ENCODE results near the gene SPATA45.

DNA sequence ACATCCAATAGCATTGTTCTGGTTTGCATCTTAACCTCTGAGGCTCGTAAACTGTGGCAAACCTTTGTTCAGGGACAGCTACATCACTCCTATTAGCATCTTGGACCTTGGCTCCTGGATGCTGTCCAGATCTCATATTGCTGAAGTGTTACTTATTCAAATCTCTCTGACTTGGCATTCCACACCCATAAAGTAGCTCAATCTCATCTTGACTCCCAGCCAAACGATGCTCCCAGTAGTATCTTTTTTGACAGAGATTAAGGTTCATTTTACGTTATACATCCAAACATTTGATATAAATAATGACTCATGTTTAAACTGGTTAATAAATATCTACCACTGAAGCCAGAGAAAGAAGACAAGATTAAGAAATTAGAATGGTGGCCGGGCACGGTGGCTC, 6.2 kb upstream of the SPATA45 start:
- TF ChIP-seq, protein P1, sequence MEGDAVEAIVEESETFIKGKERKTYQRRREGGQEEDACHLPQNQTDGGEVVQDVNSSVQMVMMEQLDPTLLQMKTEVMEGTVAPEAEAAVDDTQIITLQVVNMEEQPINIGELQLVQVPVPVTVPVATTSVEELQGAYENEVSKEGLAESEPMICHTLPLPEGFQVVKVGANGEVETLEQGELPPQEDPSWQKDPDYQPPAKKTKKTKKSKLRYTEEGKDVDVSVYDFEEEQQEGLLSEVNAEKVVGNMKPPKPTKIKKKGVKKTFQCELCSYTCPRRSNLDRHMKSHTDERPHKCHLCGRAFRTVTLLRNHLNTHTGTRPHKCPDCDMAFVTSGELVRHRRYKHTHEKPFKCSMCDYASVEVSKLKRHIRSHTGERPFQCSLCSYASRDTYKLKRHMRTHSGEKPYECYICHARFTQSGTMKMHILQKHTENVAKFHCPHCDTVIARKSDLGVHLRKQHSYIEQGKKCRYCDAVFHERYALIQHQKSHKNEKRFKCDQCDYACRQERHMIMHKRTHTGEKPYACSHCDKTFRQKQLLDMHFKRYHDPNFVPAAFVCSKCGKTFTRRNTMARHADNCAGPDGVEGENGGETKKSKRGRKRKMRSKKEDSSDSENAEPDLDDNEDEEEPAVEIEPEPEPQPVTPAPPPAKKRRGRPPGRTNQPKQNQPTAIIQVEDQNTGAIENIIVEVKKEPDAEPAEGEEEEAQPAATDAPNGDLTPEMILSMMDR (IDR thresholded peaks at IDR 0.05), result no peak
- no peak for TF ChIP-seq POLR2A (IDR thresholded peaks at IDR 0.05)
